Stimulated activated CD4-positive, alpha-beta T cell treated with anti-CD3 and anti-CD28 coated beads, Interleukin-1b, Interleukin-23, amount 100 ng/mL, for 48 hours (primary cell): ENCODE data around the gene CDH4.

Source experiments
- DNase-seq: peaks from one replicate; pipeline ENCODE4 v3.0.0-alpha.2; 2020

Gene CDH4

DNA sequence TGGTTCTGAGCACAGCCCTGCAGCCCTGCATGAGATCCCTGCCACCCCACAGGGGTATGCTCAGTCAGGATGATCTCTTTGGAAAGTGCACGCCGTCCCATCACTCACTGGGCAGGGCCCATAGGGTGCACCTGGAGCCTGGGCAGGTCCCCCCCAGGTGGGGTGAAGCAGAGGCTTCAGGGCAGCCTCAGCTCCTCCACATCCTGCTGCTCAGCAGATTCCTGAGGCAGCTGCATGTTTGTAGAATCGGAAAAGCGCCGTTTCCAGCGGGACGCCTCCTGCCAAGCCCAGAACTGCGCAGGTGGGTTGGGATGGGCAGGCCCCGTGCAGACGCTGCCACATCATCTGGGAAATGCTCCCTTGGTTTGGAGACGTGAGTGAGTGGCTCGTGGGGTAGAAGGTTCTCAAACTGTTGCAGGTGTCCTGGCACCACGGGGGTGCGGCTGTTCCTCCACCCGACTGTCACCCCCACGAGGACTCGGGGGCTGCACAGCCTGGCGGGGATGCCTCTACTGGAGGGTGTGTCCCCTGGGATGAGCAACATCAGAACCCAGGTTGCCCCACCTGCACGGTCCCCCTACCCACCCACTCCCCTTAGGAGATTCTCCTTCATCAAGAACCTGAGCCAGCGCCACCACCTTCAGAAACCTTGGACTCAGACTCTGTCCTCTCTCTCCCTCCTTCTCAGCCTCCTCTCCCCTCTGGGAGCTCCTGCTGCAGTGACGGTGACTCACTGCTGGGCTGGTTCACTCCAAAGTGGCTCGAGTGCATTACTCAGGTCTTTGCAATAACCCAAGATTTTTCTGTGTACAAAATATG lies 479.5 kb downstream of the CDH4 start:
- DNase-seq = no peak

DNA sequence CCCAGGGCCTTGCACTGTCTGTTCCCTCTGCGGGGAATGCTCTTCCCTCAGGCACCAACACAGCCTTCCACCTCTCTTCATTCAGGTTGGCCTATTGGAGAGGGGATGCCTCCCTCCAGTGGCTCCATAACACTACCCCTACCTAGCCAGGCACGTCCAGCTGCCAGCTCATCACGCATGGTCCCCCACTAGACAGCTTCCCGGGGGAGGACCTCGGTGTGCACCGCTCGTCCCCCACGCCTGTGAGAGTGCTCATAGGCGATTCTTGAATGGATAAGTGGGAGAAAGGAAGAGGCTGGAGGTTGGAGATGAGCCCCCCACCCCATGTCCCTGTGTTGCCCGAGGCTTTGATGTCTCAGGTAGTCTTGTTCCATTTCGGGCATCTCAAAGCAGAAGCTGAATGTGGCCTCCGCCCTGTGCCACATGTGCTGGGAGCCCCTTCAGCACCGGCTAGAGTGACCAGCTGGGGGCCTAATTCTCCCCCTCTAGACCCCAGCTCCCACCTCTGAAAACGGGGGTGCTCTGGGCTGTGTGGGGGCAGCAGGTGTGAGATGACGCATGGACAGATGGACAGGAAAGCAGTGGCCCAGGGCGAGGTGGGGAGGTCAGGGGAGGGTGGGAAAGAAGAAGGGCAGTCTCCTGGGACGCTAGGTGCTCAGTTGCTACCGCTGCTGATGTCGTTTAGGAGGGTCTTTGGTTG lies 480.6 kb downstream of the CDH4 start:
- DNase-seq = no peak

DNA sequence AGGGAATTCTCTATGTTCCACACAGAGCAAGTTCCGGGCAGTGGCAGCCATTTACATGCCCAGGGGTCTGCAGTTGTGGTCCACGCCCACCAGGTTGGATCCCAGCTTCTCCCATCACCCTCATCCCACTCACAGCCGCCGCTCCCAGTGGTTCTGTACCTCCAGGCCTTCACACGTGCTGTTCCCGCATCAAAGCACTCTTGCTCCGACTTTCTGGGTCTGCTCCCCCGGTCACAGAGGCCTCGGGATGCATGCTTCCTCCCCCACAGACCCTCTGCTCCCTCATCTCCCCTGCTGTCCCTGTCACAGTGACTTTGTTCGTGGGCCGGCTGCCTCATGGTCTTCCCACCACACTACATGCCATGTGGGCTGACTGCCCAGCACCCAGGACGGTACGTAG lies 481.2 kb downstream of the CDH4 start:
- no peak for DNase-seq

DNA sequence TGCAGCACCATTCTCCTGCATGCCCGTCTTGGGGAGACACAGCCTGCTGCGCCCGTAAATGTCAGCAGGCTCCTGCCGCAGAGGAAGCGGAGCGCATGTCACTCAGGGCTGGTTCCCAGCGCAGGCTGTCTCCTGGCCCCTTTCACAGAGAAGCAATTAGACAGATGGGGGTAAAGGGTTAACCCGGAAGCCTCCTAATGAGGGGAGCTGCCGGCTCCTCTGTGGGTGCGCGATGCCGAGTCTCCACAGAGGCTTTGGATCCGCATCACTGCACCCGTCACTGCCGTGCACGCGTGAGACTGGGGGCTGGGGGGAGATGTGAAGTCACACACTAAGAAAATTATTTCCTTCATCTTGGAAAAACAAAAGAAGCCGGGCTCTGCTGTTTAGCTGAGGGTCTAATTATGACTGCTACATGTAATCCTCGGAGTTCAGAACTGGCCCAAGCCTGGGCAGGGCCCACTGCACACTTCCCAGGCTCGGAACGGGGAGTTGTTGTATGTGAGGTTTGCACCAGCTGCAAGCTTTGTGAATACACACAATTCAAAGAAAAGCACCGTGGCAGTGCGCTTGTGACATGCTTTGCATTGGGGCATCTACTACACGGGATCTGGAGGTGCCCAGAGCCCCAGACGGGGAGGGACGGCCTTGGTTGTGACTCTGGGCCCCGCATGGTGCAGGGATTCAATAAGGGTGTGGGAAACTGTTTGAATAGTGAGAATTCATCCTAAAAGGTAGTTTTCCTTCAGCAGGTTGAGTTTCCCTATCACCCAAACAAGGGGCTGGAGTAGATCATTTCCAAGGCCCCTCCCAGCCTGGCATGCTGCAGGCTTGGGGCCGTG lies 482.1 kb downstream of the CDH4 start:
- no peak for DNase-seq

DNA sequence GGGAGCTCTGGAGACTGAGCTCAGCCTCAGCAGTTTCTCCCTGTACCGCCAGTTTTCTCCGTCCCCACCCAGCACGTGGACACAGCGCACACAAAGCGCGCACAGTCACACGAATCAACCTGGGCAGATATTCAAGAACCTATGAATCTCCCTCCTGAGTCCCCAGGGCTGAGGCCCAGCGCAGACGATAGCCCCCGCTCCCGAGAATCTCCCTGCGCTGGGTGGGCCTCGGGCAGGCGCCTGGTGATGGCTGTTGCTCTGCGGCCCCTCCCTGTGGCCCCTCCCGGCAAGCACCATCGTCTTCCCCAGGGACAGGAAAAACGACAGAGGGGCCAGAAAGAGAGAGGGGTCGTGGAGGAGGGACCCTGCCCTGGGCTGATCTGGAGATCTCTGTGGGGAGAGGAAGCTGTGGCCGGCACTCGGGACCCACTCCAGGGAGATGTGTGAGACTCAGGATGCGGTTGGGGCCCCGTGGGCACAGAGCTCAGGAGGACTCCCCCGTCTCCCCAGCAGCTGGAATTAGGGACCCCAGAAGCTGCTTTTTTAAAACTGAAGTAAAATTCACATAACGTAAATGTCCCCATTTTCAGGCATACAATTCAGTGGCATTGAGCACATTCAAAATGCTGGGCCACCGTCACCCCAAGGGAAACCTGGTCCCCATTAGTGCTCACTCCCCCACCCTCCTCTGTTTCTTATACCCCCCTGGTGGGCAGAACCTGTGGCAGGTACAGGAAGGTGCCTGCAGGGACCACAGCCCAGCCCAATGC lies 482.9 kb downstream of the CDH4 start:
- DNase-seq = no peak

DNA sequence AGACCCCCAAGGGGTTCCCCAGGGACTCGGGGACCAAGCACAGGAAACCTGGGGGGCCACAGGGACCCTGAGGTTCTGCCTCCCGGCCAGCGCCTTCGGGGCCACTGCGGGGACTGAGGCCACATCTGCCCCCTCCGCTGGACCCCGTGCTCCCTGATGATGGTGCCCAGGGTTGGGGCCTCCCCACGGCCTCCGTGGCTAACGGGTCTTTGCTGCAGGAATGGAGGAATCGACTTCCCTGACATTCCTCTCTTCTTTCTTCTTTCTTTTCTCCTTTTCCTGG lies 483.4 kb downstream of the CDH4 start:
- no peak for DNase-seq

DNA sequence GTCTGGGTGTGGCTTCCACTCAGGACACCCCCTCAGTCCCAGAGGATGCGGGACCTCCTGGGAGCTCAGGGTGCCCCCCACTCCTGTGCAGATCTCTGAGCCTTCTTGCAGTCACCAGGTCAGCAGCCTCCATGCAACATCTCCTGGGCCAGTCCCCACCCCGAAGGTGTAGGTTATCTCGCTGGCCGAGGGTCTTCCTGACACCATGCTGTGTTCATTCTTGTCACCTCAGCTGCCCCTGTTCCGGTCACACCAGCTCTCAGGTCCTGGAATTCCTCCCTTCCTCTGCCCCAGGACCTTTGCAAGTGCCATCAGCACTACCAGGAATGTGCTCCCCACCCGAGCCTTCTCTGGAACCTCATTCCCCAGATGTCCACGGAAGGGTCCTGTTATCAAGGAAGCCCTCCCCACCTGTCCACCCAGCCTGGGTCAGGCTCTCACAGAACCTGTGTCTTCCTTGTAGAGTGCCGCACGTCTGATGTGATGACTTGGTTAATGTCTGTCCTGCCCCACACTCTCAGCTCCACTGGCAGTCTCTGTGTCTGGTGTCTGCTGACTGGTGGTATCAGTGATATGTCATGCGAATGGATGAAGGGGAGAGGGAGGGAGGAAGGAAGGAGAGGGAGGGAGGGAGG lies 484.1 kb downstream of the CDH4 start:
- no peak for DNase-seq

DNA sequence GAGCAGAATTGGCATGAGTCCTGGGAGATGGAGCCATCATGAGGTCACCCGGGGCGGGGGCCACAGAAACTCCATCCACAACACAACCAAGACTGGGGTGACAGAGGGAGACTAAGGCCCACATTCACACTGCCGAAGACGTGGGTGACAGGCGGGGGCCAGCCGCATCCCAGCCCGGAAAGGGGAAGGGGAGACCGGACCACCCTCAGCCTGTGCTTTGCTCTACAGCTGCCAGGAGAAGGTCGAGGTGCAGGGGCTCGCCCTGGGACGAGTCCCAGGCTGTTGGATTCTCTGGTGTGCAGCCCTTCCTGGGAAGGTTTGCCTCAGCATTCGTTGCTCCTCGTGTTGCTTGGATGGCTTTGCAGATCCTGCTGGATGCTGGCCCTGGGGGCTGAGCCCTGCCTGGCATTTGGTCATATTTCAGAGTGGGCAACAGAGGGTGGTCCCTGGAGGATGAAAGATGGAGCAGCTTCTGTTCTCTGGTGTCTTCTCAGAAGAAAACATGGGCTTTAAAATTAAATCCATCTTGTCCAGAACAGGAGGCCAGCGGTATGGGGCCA lies 484.8 kb downstream of the CDH4 start:
- DNase-seq = no peak

DNA sequence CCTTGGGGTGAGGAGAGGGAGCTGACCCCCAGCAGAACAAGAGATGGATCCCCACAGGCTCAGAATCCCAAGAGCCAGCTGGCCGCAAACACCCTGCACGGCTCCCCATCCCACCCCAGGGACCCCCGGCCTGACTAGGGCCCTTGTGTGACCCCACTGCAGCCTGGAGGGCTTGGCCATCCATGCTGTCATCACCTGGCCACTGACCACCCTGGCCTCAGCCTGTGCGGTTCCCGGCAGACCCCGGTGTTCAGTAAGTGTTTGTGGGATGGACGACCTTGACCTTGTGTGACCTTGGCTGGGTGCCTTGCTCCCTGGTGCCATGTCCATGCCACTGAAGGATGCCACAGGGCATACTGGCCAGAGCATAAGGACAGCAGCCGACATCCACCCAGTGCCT lies 485.3 kb downstream of the CDH4 start:
- DNase-seq = no peak

DNA sequence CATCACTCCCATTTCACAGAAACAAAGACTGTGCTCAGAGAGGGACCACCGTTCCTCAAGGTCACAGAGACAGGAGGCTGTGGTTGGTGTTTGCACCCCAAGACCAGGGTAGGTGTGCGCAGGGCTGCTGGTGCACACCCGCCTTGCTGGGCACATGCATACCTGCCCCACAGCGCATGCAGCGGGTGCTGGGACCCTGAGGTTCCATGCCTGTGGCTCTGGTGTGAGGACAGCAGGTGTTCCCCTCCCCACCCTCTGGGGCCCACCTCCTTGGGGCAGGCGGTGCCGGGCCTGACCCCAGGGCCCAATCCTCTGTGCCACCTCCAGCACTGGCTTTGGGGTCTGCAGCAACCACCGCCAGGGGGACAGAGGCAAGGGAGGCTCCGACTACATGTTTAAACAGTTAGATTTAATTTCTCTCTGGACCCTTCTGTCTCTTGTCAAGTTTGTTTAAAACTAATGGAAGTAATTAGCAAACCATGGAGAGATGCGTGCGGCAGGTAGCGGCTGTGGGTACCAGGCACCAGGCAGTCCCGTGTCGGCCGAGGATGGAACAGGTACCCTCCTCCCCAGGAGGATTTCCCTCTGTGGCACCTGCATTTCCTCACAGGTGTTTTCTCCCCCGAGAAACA lies 485.9 kb downstream of the CDH4 start:
- DNase-seq = no peak

DNA sequence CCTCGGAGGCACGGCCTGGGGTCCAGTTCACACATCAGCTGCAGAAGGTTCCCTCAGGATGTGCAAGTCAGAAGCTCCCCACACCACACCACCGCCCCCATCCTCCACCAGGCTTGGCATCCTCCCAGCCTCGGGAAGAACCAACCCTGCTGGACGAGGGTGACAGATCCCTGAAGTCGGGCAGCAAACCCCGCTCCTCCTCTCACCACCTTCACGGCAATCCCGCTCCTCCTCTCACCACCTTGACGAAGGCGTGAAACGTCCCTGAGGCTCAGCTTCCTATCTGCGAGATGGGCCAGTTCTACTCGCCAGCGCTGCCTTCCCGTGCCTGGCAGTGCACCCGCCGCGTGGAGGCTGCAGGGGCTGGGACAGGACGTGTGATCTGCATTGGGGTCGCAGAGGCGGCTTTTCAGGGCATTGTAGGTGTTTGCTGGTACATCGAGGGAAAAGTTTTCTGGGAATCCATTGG lies 486.6 kb downstream of the CDH4 start:
- DNase-seq = no peak

DNA sequence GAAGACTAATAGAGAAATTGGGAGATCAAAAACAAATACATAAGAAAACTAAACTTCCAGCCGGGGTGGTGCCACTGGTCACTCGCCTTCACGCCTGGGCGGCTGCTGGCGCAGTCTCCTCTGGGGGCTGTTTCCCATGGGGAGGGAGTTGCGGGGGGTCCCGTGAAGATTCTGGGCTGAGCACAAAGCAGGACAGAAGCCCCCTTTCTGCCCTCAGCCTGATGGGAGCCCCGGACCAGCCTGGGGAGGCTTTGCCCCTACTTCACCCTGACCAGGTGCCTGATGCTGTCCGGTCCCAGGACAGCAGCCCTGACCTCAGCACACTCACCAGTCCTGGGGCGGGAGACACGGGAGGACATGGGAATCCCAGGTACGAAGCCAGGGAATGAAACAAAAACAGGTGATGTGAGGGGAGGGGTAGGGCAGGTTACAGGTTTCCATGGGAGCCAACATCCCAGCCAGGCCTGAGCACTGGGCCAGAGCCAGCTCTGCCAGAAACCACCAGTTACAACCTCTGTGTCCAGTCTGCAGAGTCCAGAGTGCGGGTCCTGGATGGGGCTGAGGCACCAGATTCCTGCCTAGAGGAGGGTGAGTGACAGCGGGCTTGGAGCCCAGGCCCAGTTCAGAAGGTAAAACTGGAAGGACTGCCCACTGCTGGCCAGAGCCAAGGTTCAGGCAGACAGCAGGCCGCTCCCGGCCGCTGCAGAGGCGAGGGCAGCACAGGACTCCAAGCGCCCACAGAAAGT lies 487.2 kb downstream of the CDH4 start:
- no peak for DNase-seq

DNA sequence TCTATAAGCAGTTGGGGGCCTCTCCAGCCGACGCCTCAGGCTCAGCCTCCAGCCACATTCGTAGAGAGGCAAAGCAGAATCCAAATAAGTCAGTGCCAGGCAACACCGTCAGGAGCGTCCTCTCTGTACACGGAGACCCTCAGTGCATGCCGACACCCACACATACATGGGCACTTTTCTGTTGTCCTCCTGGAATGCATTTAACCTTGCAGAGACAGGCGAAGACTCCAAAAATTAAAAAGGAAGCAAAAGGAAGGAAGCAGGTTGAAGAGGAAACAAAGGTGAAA lies 487.7 kb downstream of the CDH4 start:
- no peak for DNase-seq

DNA sequence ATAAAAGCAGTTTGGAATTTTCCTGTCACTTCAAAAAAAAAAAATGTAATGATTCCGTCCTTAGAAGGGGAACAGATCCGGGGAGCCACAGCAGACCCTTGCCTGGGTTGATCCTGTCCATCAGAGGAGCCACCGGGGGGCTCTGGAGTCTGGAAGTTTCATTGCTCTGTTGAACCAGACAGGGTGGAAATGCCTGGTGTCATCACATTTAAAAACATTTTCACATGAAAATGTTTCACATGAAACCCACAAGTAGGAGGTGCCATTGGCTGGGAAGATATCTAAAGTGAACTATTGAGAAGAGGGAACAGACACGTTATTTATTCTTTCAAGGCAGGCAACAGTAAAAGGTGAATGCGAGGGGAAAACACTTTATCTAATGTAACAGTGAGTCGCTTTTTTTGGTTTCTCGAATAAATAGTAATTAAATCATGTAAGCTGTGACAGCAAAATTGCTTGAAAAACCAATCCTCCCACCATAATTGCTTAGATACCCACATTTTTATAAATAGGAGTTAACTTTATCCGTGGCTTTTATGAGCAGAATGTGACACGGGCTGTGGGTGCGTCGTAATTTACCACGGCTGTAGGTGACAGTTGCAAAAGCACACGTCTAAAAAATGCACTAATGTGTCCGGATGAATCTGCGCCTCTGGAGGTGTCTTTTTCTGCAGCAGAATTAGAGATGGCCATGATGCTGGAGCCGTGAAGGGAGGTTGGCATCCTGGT lies 490.2 kb downstream of the CDH4 start:
- DNase-seq = no peak

DNA sequence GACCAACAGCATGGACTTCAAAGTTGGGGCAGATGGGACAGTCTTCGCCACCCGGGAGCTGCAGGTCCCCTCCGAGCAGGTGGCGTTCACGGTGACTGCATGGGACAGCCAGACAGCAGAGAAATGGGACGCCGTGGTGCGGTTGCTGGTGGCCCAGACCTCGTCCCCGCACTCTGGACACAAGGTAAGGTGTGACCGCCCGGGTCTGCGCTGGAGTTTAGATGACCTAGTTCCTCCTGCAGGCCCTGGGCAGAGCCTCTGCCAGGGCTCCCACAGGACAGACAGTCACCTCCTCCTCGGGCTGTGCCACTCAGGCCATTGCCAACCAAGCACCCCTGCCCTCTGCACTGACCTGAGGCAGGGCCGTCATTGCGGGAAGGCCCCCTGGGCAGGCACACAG lies 491.5 kb downstream of the CDH4 start:
- no peak for DNase-seq

DNA sequence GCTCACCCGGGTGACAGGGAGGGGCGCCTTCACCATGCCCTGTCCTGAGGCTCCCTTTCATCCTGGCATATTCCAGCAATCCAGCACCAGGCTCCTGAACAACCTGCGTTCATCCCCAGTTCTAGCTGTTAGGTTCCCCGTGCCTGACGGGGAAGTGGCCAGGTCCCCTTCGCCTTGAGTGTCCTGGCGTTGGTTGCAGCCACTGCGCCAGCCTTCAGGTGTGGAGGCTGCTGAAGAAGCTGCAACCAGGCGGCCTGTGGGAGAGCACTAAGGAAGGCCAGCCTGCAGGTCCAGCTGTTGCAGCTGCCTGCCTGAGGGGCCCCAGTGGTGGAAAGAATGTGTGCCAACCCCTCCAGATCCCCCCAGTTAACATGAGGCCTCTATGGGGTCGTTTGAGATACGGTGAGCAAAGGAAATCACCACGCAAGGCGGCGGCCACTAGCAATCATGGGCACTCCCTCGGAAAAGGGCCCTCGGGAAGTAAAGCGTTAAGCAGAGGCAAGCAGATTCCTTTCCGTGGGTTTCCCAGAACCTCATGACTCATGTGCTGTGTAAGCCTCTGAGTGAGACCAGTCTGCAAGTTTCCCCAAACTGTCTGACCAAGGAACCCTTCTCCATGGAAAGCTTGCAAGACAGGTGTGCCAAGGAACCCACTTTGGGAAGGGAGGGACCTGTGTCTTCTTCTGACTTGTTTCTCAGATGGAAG lies 492.8 kb downstream of the CDH4 start:
- DNase-seq = no peak

DNA sequence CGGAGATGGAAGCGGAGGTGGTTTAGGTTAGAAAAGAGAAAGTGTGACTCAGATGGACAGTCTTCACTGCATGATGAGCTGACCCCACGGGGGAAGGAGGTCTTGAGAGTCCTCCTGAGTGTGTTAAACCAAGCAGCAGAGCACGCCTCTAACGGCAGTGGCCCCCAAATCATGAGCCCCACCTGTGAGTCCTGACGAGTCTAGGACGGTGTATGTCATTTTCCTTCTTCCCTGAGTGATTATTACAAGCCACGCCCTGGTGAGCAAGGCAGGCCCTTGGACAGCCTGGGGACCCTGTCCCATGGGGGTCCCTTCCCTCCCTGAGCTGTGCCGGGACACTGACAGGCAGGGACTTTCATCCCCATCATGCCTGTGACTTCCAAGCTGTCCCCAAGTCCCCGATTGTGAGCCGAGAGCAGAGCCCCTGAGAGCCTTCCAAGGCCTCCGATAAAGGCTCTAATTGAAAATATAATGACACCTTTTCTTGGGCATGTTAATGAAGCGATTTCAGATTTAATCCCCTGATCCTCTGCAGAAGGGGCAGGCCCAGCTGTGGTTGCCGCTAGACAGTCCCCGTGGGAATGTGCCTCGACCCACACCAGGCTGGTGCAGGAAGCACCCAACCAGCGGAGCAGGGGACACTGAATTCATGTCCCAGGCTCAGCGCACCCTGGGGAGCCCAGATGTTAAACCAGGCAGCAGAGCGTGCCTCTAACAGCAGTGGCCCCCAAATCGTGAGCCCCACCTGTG lies 493.5 kb downstream of the CDH4 start:
- DNase-seq = no peak

DNA sequence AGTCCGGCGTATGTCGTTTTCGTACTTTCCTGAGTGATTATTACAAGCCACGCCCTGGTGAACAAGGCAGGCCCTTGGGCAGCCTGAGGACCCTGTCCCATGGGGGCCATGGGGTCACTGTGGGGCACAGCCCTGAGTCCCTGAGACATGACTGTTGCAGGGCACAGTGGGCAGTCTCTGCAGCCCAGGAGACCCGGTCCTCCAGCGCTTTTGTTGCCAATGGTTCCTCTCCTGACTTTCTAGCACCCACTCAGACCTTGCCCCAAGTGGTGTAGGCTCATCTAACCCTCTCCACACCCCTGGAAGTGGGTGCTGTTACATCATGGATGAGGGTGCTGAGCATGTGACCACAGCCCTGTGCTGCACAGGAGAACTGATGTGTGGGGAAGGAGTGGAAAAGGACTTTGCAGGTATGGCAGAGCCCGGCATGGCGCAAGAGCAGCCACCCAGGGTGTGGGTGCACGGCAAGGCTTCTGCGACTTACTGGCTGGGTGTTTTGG lies 494.1 kb downstream of the CDH4 start:
- DNase-seq = no peak

DNA sequence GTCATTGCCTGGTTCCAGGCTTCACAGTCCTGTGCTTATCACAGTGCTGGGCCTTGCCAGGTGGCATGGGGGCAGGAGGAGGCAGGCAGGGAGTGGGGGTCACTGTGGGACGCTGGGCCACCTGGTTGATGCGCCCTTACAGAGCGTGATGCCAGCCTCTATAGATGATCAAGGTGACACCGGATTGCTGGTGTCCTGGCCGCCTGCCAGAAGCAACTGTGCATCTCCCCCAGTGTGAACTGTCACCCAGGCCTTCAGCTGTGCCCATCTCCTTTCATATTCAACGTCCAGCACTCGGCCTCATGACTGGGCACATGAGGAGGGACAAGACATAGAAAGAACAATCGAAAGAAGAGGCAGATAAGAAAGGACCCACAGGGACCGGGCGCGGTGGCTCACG lies 494.7 kb downstream of the CDH4 start:
- no peak for DNase-seq
